Suprapubic skin (tissue), 4 donors: Measurements from ENCODE around the gene CHMP2A. TPM values are rescaled to one million over a fixed set of nuclear protein-coding genes. Genes with fewer than 3 reads are reported as not detected.

Experiments
- DNase-seq, 2 donors: peaks; one replicate each; pipeline ENCODE4 v3.0.0-alpha.2; 2019; ENCODE audit warnings: low spot score in 2 of 2
- H3K27ac ChIP-seq: fragments of 200-600 bp; sonication (generic); one replicate; pipeline ENCODE4 v1.5.1; 2019
- H3K27me3 ChIP-seq: fragments of 200-600 bp; sonication (generic); one replicate; pipeline ENCODE4 v1.5.1; 2019
- H3K36me3 ChIP-seq: fragments of 200-600 bp; sonication (generic); one replicate; pipeline ENCODE4 v1.5.1; 2019
- H3K4me1 ChIP-seq: fragments of 200-600 bp; sonication (generic); one replicate; pipeline ENCODE4 v1.5.1; 2019
- H3K4me3 ChIP-seq: fragments of 200-600 bp; sonication (generic); one replicate; pipeline ENCODE4 v1.5.1; 2019; ENCODE audit warnings: mild to moderate bottlenecking
- H3K9me3 ChIP-seq: fragments of 200-600 bp; sonication (generic); one replicate; pipeline ENCODE4 v1.5.1; 2019
- CTCF ChIP-seq, 2 donors: fragments of 200-600 bp in 1 of 2; fragments of 450-650 bp in 1 of 2; sonication (generic) in 1 of 2; IDR thresholded peaks; one replicate each; pipeline ENCODE4 v1.5.1; 2016 to 2019; ENCODE audit warnings: antibody characterized with exemption in 2 of 2, mild to moderate bottlenecking in 1 of 2, moderate library complexity in 1 of 2
- EP300 ChIP-seq: sonication (generic); formaldehyde crosslinking; IDR thresholded peaks from one replicate; pipeline ENCODE4 v1.6.1; 2017; ENCODE audit warnings: antibody characterized with exemption
- POLR2A ChIP-seq, 2 donors: fragments of 450-650 bp; IDR thresholded peaks; one replicate each; pipeline ENCODE4 v1.6.1; 2017; ENCODE audit warnings: antibody characterized with exemption in 2 of 2, mild to moderate bottlenecking in 2 of 2, moderate library complexity in 2 of 2
- POLR2AphosphoS5 ChIP-seq, 3 donors: sonication (generic); formaldehyde crosslinking; IDR thresholded peaks; one replicate each; pipeline ENCODE4 v1.6.1; 2017; ENCODE audit warnings: antibody characterized with exemption in 3 of 3
- WGBS: methylation state at CpG from one replicate; pipeline ENCODE4 v1.1.5; 2018; 5-methylcytosine and 5-hydroxymethylcytosine counted together
- total RNA-seq, 4 donors: library from RNA; depleted of rRNA; stranded (reverse); fragments of >200 nt; gene quantifications; one replicate each; pipeline ENCODE4 v1.1.0, GENCODE V29; 2016

The CHMP2A gene
- total RNA-seq, 4 donors from 2014 or later: 96.1 to 120 (median 103) TPM

- H3K9me3 ChIP-seq: no peaks in the 10 kb centered on the region
- DNase-seq: peak in 1 of 2 donors; percentile 68
- peaks cover 20% of the 10 kb centered on the region for H3K4me1 ChIP-seq
- 3% methylated on average over 32 of the region's 55 CpGs for WGBS
- H3K4me3 ChIP-seq: peak overlapping the region; percentile 51
- H3K27ac ChIP-seq: no peak overlapping the region
- H3K27me3 ChIP-seq: peaks cover 27% of the 10 kb centered on the region
- H3K36me3 ChIP-seq: no peaks in the 10 kb centered on the region
- no peak for TF ChIP-seq POLR2AphosphoS5 (IDR thresholded peaks at IDR 0.05)
- TF ChIP-seq EP300: no peak
- no peak for TF ChIP-seq POLR2A (IDR thresholded peaks at IDR 0.05)
- no peak for TF ChIP-seq CTCF (IDR thresholded peaks at IDR 0.05)
These were observed 16.4 kb downstream of the CHMP2A start for GRCh38 chr19:58538257-58539168.

GRCh38 chr19:58536852-58537798 lies 17.8 kb downstream of the CHMP2A start:
- H3K27ac ChIP-seq: no peak overlapping the region
- TF ChIP-seq POLR2AphosphoS5 (IDR thresholded peaks at IDR 0.05): no peak
- no peak for TF ChIP-seq CTCF (IDR thresholded peaks at IDR 0.05)
- no peak for TF ChIP-seq EP300
- TF ChIP-seq POLR2A (IDR thresholded peaks at IDR 0.05): no peak
- no peaks in the 10 kb centered on the region for H3K9me3 ChIP-seq
- H3K36me3 ChIP-seq: no peaks in the 10 kb centered on the region
- H3K4me3 ChIP-seq: no peak overlapping the region
- DNase-seq: peak in 1 of 2 donors; percentile 44
- peaks cover 13% of the 10 kb centered on the region for H3K4me1 ChIP-seq
- 81% methylated on average over 6 of the region's 8 CpGs for WGBS
- peaks cover 27% of the 10 kb centered on the region for H3K27me3 ChIP-seq

GRCh38 chr19:58535857-58536256 lies 19.0 kb downstream of the CHMP2A start:
- H3K36me3 ChIP-seq: no peaks in the 10 kb centered on the region
- H3K4me1 ChIP-seq: peaks cover 13% of the 10 kb centered on the region
- H3K9me3 ChIP-seq: no peaks in the 10 kb centered on the region
- no peak for DNase-seq
- TF ChIP-seq EP300 (no peak), POLR2A (IDR thresholded peaks at IDR 0.05) (no peak), POLR2AphosphoS5 (IDR thresholded peaks at IDR 0.05) (no peak), CTCF (IDR thresholded peaks at IDR 0.05) (no peak)
- no peak overlapping the region for H3K27ac ChIP-seq
- H3K4me3 ChIP-seq: no peak overlapping the region
- WGBS: 97% methylated on average over 3 of the region's 3 CpGs
- peaks cover 38% of the 10 kb centered on the region for H3K27me3 ChIP-seq

- WGBS: 64% methylated on average over 10 of the region's 10 CpGs
- no peaks in the 10 kb centered on the region for H3K4me1 ChIP-seq
- TF ChIP-seq CTCF (IDR thresholded peaks at IDR 0.05) (no peak), EP300 (no peak), POLR2A (IDR thresholded peaks at IDR 0.05) (no peak), POLR2AphosphoS5 (IDR thresholded peaks at IDR 0.05) (no peak)
- H3K4me3 ChIP-seq: no peak overlapping the region
- DNase-seq: no peak
- no peaks in the 10 kb centered on the region for H3K9me3 ChIP-seq
- H3K36me3 ChIP-seq: no peaks in the 10 kb centered on the region
- H3K27me3 ChIP-seq: peaks cover 16% of the 10 kb centered on the region
- H3K27ac ChIP-seq: no peak overlapping the region
These were observed 23.7 kb downstream of the CHMP2A start for GRCh38 chr19:58531034-58531840.
